Stimulated activated CD8-positive, alpha-beta memory T cell treated with anti-CD3 and anti-CD28 coated beads, Interleukin-12 subunit alpha, Interleukin-12 subunit beta, amount 100 ng/mL, for 1 hour (primary cell): ENCODE results near the gene TTC36.
"Not testable (repeated sequence)": the region's sequence is repeated elsewhere in the genome, so short reads cannot be mapped to it uniquely, and the experiment has no call there.

Experiments
- DNase-seq: peaks from one replicate; pipeline ENCODE4 v3.0.0-alpha.2; 2020; ENCODE audit warnings: low read depth

The TTC36 gene

DNA sequence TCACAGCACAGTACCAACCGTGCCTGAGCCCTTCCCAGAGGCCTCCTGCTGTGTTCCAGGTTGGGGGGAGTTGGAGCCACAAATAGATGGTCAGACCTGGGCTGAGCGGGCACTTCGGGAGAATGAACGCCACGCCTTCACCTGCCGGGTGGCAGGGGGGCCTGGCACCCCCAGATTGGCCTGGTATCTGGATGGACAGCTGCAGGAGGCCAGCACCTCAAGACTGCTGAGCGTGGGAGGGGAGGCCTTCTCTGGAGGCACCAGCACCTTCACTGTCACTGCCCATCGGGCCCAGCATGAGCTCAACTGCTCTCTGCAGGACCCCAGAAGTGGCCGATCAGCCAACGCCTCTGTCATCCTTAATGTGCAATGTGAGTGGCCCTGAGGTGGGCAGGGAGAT is 4.8 kb downstream of the TTC36 start:
- DNase-seq = no peak

DNA sequence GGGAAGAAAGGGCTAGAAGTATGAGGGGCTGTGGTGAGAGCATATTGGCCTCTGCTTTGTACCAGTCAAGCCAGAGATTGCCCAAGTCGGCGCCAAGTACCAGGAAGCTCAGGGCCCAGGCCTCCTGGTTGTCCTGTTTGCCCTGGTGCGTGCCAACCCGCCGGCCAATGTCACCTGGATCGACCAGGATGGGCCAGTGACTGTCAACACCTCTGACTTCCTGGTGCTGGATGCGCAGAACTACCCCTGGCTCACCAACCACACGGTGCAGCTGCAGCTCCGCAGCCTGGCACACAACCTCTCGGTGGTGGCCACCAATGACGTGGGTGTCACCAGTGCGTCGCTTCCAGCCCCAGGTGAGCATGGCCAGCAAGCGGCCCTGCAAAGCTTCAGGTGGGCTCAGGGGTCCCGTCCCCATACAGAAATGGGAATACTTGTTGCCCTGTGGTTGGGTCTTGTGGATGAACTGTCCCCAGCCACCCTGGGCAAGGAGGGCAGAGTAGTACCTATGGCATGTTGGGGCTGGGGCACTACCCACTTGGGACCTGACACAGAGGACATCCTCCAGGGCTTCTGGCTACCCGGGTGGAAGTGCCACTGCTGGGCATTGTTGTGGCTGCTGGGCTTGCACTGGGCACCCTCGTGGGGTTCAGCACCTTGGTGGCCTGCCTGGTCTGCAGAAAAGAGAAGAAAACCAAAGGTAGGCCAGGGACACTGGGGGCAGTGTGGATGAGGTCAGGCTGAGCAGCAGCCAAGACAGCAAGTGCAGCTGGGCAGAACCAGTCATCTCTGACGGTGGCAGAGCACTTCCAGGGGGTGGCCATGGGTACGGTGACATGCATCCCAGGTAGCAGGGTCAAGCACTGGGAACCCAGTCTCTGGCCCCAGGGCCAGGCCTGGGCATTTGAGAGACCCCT is 5.8 kb downstream of the TTC36 start:
- DNase-seq = no peak

GRCh38 chr11:118533769-118534729 is 6.8 kb downstream of the TTC36 start:
- no peak for DNase-seq

- no peak for DNase-seq
These were observed 8.0 kb downstream of the TTC36 start for GRCh38 chr11:118535261-118535660.

GRCh38 chr11:118536726-118537125 is 9.5 kb downstream of the TTC36 start:
- DNase-seq = no peak

DNA sequence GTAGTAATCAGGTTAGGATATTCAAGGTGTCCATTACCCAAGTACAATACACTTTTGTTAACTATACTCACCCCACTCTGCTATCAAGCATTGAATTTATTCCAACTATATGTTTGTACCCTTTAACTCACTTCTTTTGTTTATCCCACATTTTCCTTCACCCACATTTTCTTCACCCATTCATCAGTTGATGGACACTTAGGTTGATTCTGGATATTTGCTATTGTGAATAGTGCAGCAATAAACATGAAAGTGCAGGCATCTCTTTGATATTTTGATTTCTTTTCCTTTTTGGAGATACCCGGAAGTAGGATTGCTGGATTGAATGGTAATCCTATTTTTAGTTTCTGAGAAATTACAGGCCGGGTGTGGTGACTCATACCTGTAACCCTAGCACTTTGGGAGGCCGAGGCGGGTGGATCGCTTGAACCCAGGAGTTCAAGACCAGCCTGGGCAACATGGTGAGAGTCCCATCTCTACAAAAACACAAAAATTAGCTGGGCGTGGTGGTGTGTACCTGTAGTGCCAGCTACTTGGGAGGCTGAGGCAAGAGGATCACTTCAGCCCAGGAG is 10.2 kb downstream of the TTC36 start:
- DNase-seq = no peak

GRCh38 chr11:118544010-118544646 is 16.9 kb downstream of the TTC36 start:
- no peak for DNase-seq

GRCh38 chr11:118544647-118545010 is 17.4 kb downstream of the TTC36 start:
- DNase-seq = no peak

DNA sequence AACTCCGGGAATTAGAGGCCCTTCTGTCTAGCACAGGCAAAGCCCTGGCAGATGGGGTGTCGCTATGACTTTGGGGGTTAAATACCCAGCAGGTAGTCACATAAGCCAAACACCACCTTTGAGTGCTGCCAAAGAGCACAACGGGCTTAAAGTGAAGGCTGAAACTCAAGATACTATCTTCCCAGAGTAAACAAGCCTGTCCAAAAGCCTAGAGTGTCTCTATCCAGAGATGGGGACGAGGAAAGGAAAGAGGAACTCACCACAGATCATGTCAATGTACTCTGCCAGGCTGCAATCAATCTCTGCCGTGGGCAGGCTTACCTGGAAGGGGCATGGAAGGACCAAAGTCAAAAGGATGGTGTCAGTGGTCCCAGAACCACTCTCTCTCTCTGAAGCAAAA is 18.3 kb downstream of the TTC36 start:
- DNase-seq = no peak

GRCh38 chr11:118547132-118547531 is 19.9 kb downstream of the TTC36 start:
- DNase-seq = no peak

- DNase-seq = no peak
These were observed 25.1 kb downstream of the TTC36 start for GRCh38 chr11:118552341-118552740.

- no peak for DNase-seq
These were observed 33.5 kb downstream of the TTC36 start for GRCh38 chr11:118560806-118561205.

DNA sequence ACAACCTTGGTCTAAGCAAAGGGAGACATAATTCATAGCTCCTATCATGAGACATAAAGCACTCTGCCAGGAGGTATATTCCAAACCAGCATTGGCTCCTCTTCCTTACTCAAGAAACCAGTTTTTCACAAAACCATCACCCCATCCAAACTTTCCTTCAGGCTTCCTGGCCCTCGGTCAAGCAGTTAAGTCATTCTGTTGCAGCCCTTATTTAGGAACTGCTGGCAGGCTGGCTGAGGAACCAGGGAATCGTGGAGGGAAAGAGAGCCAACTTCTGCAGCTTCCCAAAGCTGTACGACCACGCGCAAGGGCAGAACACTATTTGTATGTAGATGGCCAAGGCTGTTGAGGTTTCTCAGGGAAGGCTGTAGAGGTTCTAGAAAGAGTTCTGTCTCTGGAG is 37.8 kb downstream of the TTC36 start:
- DNase-seq = no peak

DNA sequence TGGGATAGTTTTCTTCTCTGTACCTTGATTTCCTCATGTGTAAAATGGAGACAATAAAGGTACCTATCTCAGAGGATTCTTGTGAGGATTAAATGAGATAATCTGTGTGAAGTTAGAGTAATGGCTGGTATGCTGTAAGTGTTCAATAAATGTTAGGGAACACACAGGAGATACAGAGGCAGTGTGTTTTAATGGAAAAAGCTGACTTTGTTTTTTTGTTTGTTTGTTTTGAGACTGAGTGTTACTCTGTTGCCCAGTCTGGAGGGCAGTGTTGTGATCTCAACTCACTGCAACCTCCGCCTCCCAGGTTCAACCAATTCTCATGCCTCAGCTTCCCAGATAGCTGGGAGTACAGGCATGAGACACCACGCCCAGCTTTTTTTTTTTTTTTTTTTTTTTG is 42.4 kb downstream of the TTC36 start:
- no peak for DNase-seq

DNA sequence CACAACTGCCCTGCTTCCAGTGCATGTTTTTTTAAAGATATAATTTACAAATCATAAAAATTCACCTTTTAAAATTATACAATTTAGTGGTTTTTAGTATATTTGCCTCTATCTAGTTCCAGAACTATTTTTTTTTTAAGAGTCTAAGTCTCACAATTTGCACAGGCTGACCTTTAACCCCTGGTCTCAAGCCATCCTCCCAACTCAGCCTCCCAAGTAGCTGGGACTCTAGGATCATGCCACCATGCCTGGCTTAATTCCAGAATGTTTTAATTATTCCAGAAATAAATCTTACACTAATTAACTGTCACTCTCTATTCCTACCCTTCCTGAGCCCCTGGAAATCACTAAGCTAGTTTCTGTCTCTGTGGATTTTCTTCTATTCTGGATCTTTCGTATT is 43.5 kb downstream of the TTC36 start:
- no peak for DNase-seq

- not testable (repeated sequence) for DNase-seq
These were observed 44.4 kb downstream of the TTC36 start for GRCh38 chr11:118571701-118572060.

DNA sequence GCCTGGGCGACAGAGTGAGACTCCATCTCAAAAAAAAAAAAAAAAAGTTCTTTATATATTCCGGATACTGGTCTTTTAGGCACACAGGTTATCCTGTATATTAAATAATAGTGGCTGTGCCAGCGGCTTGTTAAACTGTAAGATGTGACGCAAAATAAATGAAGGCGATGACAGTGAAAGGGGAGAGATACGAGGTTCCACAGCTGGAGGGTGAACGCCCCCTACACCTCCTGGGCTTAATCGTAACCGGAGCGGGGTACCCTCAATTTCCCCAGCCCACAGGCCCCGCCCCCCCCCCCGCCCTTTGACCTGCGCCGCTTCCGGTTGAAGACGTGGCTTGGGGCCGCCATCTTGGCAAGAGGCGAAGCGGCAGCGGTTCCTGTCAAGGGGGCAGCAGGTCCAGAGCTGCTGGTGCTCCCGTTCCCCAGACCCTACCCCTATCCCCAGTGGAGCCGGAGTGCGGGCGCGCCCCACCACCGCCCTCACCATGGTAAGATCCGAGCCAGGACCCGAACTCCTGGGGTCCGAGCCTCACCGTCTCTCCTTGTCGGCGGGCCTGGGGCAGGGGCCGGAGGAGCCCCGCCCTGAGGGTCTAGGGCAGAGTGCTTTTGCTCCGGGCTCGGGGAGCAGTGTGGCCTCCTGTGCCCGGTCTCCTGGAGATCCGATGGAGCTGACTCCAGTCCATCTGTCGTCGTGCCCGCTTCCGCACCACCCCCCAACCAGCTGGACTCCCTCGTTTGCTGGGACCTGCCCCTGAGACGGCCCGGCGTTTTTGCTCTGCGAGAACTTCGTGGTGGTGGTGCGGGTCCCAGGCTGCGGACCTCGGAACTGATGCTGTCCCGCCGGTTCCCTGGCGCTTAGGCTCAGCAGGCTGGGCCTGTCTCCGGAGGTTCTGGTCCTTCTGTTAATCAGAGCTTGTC is 45.0 kb downstream of the TTC36 start, which contains the start of gene ARCN1:
Gene ARCN1, plus strand, starts transcription at position 349 of the 920 bp plus-strand sequence. Its CDS starts 139 bp downstream, at position 488.
- DNase-seq = peak; percentile 67

DNA sequence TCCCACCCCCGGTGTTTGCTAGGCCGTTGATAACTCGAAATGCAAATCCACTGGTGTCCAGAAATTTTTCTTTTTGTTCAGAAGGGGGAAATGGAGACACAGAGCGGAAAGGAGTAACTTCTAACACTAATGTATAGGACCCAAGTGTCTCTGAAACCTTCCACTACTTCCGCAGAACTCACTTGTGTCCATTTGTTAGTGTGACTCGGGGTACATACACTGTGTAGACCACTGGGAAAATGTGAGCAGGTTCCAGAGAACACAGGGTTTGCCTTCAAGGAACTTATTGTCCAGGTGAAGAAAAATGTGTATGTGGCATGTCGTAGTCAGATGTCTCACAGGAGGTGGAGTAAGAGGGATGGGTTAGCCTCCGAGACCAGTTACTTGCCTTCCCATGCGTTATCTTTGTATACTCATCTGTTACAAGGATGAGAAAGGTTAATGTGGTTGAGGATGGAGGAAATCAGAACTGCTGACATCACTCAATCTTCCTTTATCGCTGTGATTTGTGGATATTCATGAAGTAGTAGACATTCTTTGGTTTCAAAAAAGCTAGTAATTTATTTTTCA is 45.8 kb downstream of the TTC36 start:
- DNase-seq = no peak

- no peak for DNase-seq
These were observed 47.4 kb downstream of the TTC36 start for GRCh38 chr11:118574636-118575035.

- not testable (repeated sequence) for DNase-seq
These were observed 50.7 kb downstream of the TTC36 start for GRCh38 chr11:118577995-118578394.
